B cell (primary cell): Measurements from ENCODE around the gene ZDHHC4. TPM values are rescaled to one million over a fixed set of nuclear protein-coding genes. Genes with fewer than 3 reads are reported as not detected.

Experiments used
- ATAC-seq: fragments of 200-7000 bp; cut with Tn5 transposase; one replicate; pipeline ENCODE4 v1.10.0; 2021; ENCODE audit warnings: low read depth, mild to moderate bottlenecking, moderate number of reproducible peaks, moderate library complexity
- CTCF ChIA-PET: fragments of 350-600 bp; sonication (Branson Sonifier 250); formaldehyde crosslinking; loops from one replicate; lab custom pipeline; 2021; ENCODE audit warnings: antibody characterized with exemption, inconsistent platforms; lab: Charles Lee
- POLR2A ChIA-PET: fragments of 350-600 bp; sonication (Branson Sonifier 250); formaldehyde crosslinking; loops from one replicate; lab custom pipeline; 2021; ENCODE audit warnings: antibody characterized with exemption; lab: Charles Lee
- DNase-seq: peaks from one replicate; pipeline ENCODE4 v3.0.0; 2013
- H2AFZ ChIP-seq: 2 replicates; pipeline ENCODE4 v1.6.1; 2012; ENCODE audit warnings: mild to moderate bottlenecking, low read depth, low read length; ENCODE audit not compliant: insufficient read depth, poor library complexity, severe bottlenecking
- H3K27ac ChIP-seq, 2 donors: 1 replicate in 1 of 2; 2 replicates in 1 of 2; pipeline ENCODE4 v1.5.1; 2012 to 2013; ENCODE audit warnings: low read length in 2 of 2, mild to moderate bottlenecking in 2 of 2, moderate library complexity in 1 of 2
- H3K27me3 ChIP-seq, 4 experiments: fragments of 200-600 bp in 1 of 4; sonication (generic) in 1 of 4; replicated peaks in 1 of 4; 1 replicate in 2 of 4; 2 replicates in 2 of 4; pipeline versions ENCODE4 v1.6.1 to v1.7.0; 2013 to 2016; ENCODE audit warnings: low read length in 3 of 4, mild to moderate bottlenecking in 2 of 4, mixed read lengths in 1 of 4, moderate library complexity in 1 of 4; ENCODE audit not compliant: insufficient read depth in 4 of 4, control insufficient read depth in 3 of 4; ENCODE audit errors: control extremely low read depth in 1 of 4
- H3K36me3 ChIP-seq, 2 experiments: replicated peaks in 1 of 2; 1 replicate in 1 of 2; 2 replicates in 1 of 2; pipeline versions ENCODE4 v1.6.1 to v1.7.1; 2013; ENCODE audit warnings: low read length in 1 of 2; ENCODE audit not compliant: insufficient read depth in 2 of 2, control insufficient read depth in 1 of 2; ENCODE audit errors: control extremely low read depth in 1 of 2, extremely low read depth in 1 of 2
- H3K4me1 ChIP-seq, 2 donors: fragments of 200-600 bp in 1 of 2; sonication (generic) in 1 of 2; 1 replicate in 1 of 2; 2 replicates in 1 of 2; pipeline versions ENCODE4 v1.5.1 to v1.6.1; 2013 to 2017; ENCODE audit warnings: low read length in 2 of 2; ENCODE audit not compliant: control insufficient read depth in 2 of 2, insufficient read depth in 2 of 2
- H3K4me2 ChIP-seq: replicated peaks from 2 replicates; pipeline ENCODE3; 2012; ENCODE audit warnings: mild to moderate bottlenecking, low read depth, low read length; ENCODE audit not compliant: poor library complexity, severe bottlenecking
- H3K4me3 ChIP-seq, 5 experiments: fragments of 200-600 bp in 1 of 5; sonication (generic) in 1 of 5; 1 replicate in 3 of 5; 2 replicates in 2 of 5; pipeline versions ENCODE4 v1.5.1 to v1.7.0; 2011 to 2016; ENCODE audit warnings: low read length in 4 of 5, mild to moderate bottlenecking in 4 of 5, low read depth in 2 of 5, control low read depth in 1 of 5, moderate library complexity in 1 of 5; ENCODE audit not compliant: insufficient read depth in 1 of 5; ENCODE audit errors: control extremely low read depth in 1 of 5, extremely low read depth in 1 of 5
- H3K79me2 ChIP-seq: fragments of 200-600 bp; sonication (generic); one replicate; pipeline ENCODE4 v1.6.0; 2016; ENCODE audit warnings: low read length; ENCODE audit not compliant: control insufficient read depth, insufficient read depth
- H3K9ac ChIP-seq: fragments of 200-600 bp; sonication (generic); 2 replicates; pipeline ENCODE4 v1.6.1; 2017; ENCODE audit warnings: mild to moderate bottlenecking, low read length, moderate library complexity
- H3K9me3 ChIP-seq, 3 donors: one replicate each; pipeline versions ENCODE4 v1.6.1 to v1.7.1; 2013; ENCODE audit warnings: low read length in 2 of 3; ENCODE audit not compliant: control insufficient read depth in 2 of 3, insufficient read depth in 1 of 3; ENCODE audit errors: control extremely low read depth in 1 of 3
- H4K20me1 ChIP-seq: 2 replicates; pipeline ENCODE4 v1.6.0; 2012; ENCODE audit warnings: mild to moderate bottlenecking, low read length; ENCODE audit not compliant: insufficient read depth, control insufficient read depth, poor library complexity, severe bottlenecking
- H3K27ac Mint-ChIP-seq: one replicate; pipeline ENCODE4 v1.8.0; 2021; ENCODE audit warnings: mixed read lengths
- H3K27me3 Mint-ChIP-seq: one replicate; pipeline ENCODE4 v1.8.0; 2021; ENCODE audit warnings: mixed read lengths
- H3K4me1 Mint-ChIP-seq: one replicate; pipeline ENCODE4 v1.8.0; 2021; ENCODE audit warnings: mixed read lengths
- H3K4me3 Mint-ChIP-seq: one replicate; pipeline ENCODE4 v1.8.0; 2021; ENCODE audit warnings: mixed read lengths
- H3K9me3 Mint-ChIP-seq: one replicate; pipeline ENCODE4 v1.8.0; 2022; ENCODE audit warnings: mixed read lengths; ENCODE audit not compliant: insufficient read depth
- EZH2 ChIP-seq: IDR thresholded peaks from 2 replicates; pipeline ENCODE4 v1.6.1; 2012; ENCODE audit warnings: borderline replicate concordance, low read depth, mild to moderate bottlenecking, moderate library complexity, low read length; ENCODE audit not compliant: insufficient read depth, poor library complexity, severe bottlenecking
- WGBS: methylation state at CpG from one replicate; pipeline ENCODE4 v1.1.5; 2013; ENCODE audit warnings: missing lambda C conversion rate; ENCODE audit not compliant: insufficient coverage; 5-methylcytosine and 5-hydroxymethylcytosine counted together
- intact Hi-C: fragments of 100-400 bp; cut with micrococcal nuclease; formaldehyde crosslinking; loops from one replicate; pipeline ENCODE4 v1.10.0; 2022
- polyA plus RNA-seq: library from polyadenylated mRNA; depleted of rRNA; stranded (reverse); fragments of >200 nt; gene quantifications from 2 replicates; pipeline ENCODE4 v1.2.3, GENCODE V29; 2012
- total RNA-seq, 2 donors: library from RNA; stranded (reverse); fragments of 120-200 nt in 1 of 2; gene quantifications; 1 replicate in 1 of 2; 2 replicates in 1 of 2; pipeline versions ENCODE4 v1.2.3 to v1.2.4, GENCODE V29; 2013 to 2022
- TF ChIP-seq, protein P1 (sequence below): fragments of 200-600 bp; IDR thresholded peaks from one replicate; pipeline ENCODE4 v1.8.0; 2022; ENCODE audit warnings: antibody characterized with exemption, mild to moderate bottlenecking

The ZDHHC4 gene
- total and polyA plus RNA-seq, 2 donors (not counting 1 experiment from before 2014, with no cell fraction given), result 38.5 to 42.0 TPM

GRCh38 chr7:6630007-6630849 lies 53.0 kb downstream of the ZDHHC4 start:
- ChIA-PET POLR2A (no interaction called here), CTCF (no interaction called here)
- H3K9ac ChIP-seq, result no peak overlapping the region
- peaks cover 4% of the 10 kb centered on the region for H3K79me2 ChIP-seq
- 83% methylated on average over 9 of the region's 11 CpGs for WGBS
- TF ChIP-seq, protein P1, sequence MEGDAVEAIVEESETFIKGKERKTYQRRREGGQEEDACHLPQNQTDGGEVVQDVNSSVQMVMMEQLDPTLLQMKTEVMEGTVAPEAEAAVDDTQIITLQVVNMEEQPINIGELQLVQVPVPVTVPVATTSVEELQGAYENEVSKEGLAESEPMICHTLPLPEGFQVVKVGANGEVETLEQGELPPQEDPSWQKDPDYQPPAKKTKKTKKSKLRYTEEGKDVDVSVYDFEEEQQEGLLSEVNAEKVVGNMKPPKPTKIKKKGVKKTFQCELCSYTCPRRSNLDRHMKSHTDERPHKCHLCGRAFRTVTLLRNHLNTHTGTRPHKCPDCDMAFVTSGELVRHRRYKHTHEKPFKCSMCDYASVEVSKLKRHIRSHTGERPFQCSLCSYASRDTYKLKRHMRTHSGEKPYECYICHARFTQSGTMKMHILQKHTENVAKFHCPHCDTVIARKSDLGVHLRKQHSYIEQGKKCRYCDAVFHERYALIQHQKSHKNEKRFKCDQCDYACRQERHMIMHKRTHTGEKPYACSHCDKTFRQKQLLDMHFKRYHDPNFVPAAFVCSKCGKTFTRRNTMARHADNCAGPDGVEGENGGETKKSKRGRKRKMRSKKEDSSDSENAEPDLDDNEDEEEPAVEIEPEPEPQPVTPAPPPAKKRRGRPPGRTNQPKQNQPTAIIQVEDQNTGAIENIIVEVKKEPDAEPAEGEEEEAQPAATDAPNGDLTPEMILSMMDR, result no peak
- no peak overlapping the region for H3K27ac ChIP-seq
- Mint-ChIP-seq H3K4me1 (peaks cover 9% of the 10 kb centered on the region), H3K27ac (no peak overlapping the region), H3K27me3 (no peaks in the 10 kb centered on the region), H3K9me3 (no peaks in the 10 kb centered on the region), H3K4me3 (no peak overlapping the region)
- H3K4me3 ChIP-seq, result no peak overlapping the region
- ATAC-seq, result no peak
- no peaks in the 10 kb centered on the region for H3K27me3 ChIP-seq
- no peak overlapping the region for H2AFZ ChIP-seq
- peaks cover 1 to 3% of the 10 kb centered on the region in 2 donors for H3K4me1 ChIP-seq
- DNase-seq, result no peak
- H3K36me3 ChIP-seq, result no peaks in the 10 kb centered on the region
- H4K20me1 ChIP-seq, result no peaks in the 10 kb centered on the region
- intact Hi-C loops, result no loop called here
- H3K9me3 ChIP-seq, result peaks cover 0 to 12% (median 0%) of the 10 kb centered on the region in 3 donors
- H3K4me2 ChIP-seq, result no peak overlapping the region

GRCh38 chr7:6631605-6632004 lies 54.4 kb downstream of the ZDHHC4 start:
- Histone ChIP-seq H3K4me2 (no peak overlapping the region), H3K9me3 (peaks cover 0 to 16% (median 0%) of the 10 kb centered on the region in 3 donors), H4K20me1 (no peaks in the 10 kb centered on the region), H3K79me2 (peaks cover 3% of the 10 kb centered on the region), H3K9ac (no peak overlapping the region), H3K27me3 (no peaks in the 10 kb centered on the region), H3K4me1 (peaks cover 6 to 10% of the 10 kb centered on the region in 2 donors), H3K4me3 (no peak overlapping the region), H3K27ac (no peak overlapping the region), H2AFZ (no peak overlapping the region), H3K36me3 (no peaks in the 10 kb centered on the region)
- Mint-ChIP-seq H3K27me3 (no peaks in the 10 kb centered on the region), H3K9me3 (no peaks in the 10 kb centered on the region), H3K4me1 (peaks cover 12% of the 10 kb centered on the region), H3K27ac (no peak overlapping the region), H3K4me3 (no peak overlapping the region)
- ChIA-PET POLR2A (no interaction called here), CTCF (no interaction called here)
- TF ChIP-seq EZH2, result no peak
- TF ChIP-seq, protein P1, result no peak
- DNase-seq (no peak), ATAC-seq (no peak)
- 79% methylated on average over 7 of the region's 7 CpGs for WGBS
- intact Hi-C loops, result no loop called here
